Measurements from ENCODE around the gene MRRF.
A peak's percentile ranks its signal among the peaks of the same experiment; 100 is the strongest.

MRRF gene

GRCh38 chr9:122346478-122347347 lies 82.0 kb downstream of the MRRF start:
- peak; percentile 54 for DNase-seq
- Histone ChIP-seq H3K36me3 (no peaks in the 10 kb centered on the region), H3K4me3 (ENCODE audit: low read depth, low read length) (peak overlapping the region; percentile 49), H3K27me3 (ENCODE audit: insufficient read depth, low read depth, severe bottlenecking) (peaks cover 14% of the 10 kb centered on the region), H3K9me3 (ENCODE audit: severe bottlenecking) (no peaks in the 10 kb centered on the region), H3K27ac (no peak overlapping the region)
- no peak for TF ChIP-seq CTCF (IDR thresholded peaks at IDR 0.05; ENCODE audit: low read depth, low read length)

GRCh38 chr9:122347348-122348287 lies 82.9 kb downstream of the MRRF start:
- Histone ChIP-seq H3K27me3 (ENCODE audit: insufficient read depth, low read depth, severe bottlenecking) (peaks cover 14% of the 10 kb centered on the region), H3K9me3 (ENCODE audit: severe bottlenecking) (peaks cover 3% of the 10 kb centered on the region), H3K36me3 (no peaks in the 10 kb centered on the region), H3K27ac (no peak overlapping the region), H3K4me3 (ENCODE audit: low read depth, low read length) (peak overlapping the region; percentile 49)
- no peak for DNase-seq
- TF ChIP-seq CTCF (IDR thresholded peaks at IDR 0.05; ENCODE audit: low read depth, low read length): no peak

DNA sequence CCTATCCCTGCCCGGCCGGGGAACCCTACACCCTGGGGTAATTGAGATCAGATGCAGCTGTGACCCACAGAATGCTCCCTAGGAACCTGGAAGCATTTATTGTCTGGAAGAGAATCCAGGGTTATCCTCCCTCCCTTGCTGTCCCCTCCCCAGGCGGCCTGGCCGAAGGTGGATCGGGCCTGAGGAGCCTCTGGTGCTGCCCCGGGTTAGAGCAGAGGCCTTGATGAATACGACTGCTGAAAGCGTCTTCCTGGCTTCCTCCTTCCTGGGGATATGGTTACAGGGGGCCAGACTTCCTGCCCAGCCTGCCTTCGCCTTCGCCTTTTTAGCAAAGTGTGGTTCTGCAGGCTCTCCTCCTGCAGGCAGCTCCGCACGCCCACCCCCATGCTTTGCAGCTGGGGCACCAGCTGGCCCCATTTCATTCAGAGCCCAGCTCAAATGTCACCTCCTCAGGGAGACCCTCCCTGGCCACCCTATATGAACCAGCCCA lies 83.7 kb downstream of the MRRF start:
- DNase-seq: no peak
- Histone ChIP-seq H3K27ac (no peak overlapping the region), H3K36me3 (no peaks in the 10 kb centered on the region), H3K27me3 (ENCODE audit: insufficient read depth, low read depth, severe bottlenecking) (peaks cover 14% of the 10 kb centered on the region), H3K9me3 (ENCODE audit: severe bottlenecking) (peaks cover 10% of the 10 kb centered on the region), H3K4me3 (ENCODE audit: low read depth, low read length) (no peak overlapping the region)
- no peak for TF ChIP-seq CTCF (IDR thresholded peaks at IDR 0.05; ENCODE audit: low read depth, low read length)

- no peaks in the 10 kb centered on the region for H3K36me3 ChIP-seq
- H3K27me3 ChIP-seq (ENCODE audit: insufficient read depth, low read depth, severe bottlenecking): peaks cover 14% of the 10 kb centered on the region
- DNase-seq: no peak
- H3K27ac ChIP-seq: no peak overlapping the region
- H3K9me3 ChIP-seq (ENCODE audit: severe bottlenecking): peaks cover 12% of the 10 kb centered on the region
- no peak for TF ChIP-seq CTCF (IDR thresholded peaks at IDR 0.05; ENCODE audit: low read depth, low read length)
- H3K4me3 ChIP-seq (ENCODE audit: low read depth, low read length): no peak overlapping the region
Observed at GRCh38 chr9:122348791-122349190, 84.1 kb downstream of the MRRF start.

DNA sequence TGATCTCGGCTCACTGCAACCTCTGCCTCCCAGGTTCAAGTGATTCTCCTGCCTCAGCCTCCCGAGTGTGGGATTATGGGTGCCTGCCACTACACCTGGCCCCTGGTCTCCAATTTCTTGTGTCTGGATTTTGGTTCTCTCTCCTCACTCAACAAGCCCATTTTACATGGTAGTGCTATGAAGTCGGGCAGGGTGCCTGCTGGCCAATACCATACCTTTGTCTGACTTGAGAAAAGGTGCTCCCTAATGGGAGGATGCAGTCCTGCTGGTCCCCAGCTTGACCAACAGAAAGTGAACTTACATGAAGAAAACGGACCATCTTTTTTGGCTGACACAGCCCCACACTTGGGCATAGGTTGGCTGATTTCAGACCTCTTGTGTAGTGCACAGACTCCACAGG lies 84.5 kb downstream of the MRRF start:
- Histone ChIP-seq H3K27me3 (ENCODE audit: insufficient read depth, low read depth, severe bottlenecking) (peaks cover 14% of the 10 kb centered on the region), H3K27ac (no peak overlapping the region), H3K9me3 (ENCODE audit: severe bottlenecking) (peaks cover 12% of the 10 kb centered on the region), H3K36me3 (no peaks in the 10 kb centered on the region), H3K4me3 (ENCODE audit: low read depth, low read length) (no peak overlapping the region)
- TF ChIP-seq CTCF (IDR thresholded peaks at IDR 0.05; ENCODE audit: low read depth, low read length): no peak
- no peak for DNase-seq

All from WERI-Rb-1 (cell line).